Measurements from ENCODE around the gene NAIF1. TPM values are rescaled to one million over a fixed set of nuclear protein-coding genes. Genes with fewer than 3 reads are reported as not detected.
"Not testable (repeated sequence)": the region's sequence is repeated elsewhere in the genome, so short reads cannot be mapped to it uniquely, and the experiment has no call there.

Gene NAIF1
- total RNA-seq, 4 donors from 2014 or later = 0.60 to 23.2 (median 14.0) TPM

GRCh38 chr9:128077847-128078503, 10.9 kb upstream of the NAIF1 start:
- in situ Hi-C loops (cut with MboI; ENCODE audit: low pct_ligation_motif_present in 1 of 4, low pct_unique_long_range_greater_than_20kb in 1 of 4, low sequenced_read_pairs in 3 of 4) (no loop called here), intact Hi-C loops (cut with DNase I; ENCODE audit: low total_unique reads) (no loop called here)
- H3K27ac ChIP-seq = peak overlapping the region; percentile 85 to 89 (median 86)
- peaks cover 47 to 92% (median 59%) of the 10 kb centered on the region in 4 donors for H3K4me1 ChIP-seq
- no peaks in the 10 kb centered on the region for H3K9me3 ChIP-seq
- WGBS, 2 donors (ENCODE audit: low coverage in 1 of 2) = 80 to 89% methylated on average over 5 to 7 of the region's 7 CpGs
- H3K27me3 ChIP-seq = no peaks in the 10 kb centered on the region
- TF ChIP-seq EP300 (IDR thresholded peaks at IDR 0.05; ENCODE audit: low read depth) (no peak), POLR2A (IDR thresholded peaks at IDR 0.05) (no peak), POLR2AphosphoS5 (IDR thresholded peaks at IDR 0.05) (peak in 1 of 3 donors; percentile 30), CTCF (IDR thresholded peaks at IDR 0.05) (no peak)
- H3K36me3 ChIP-seq = no peaks in the 10 kb centered on the region
- no peak overlapping the region for H3K4me3 ChIP-seq
- DNase-seq = no peak

GRCh38 chr9:128073253-128073886, 6.2 kb upstream of the NAIF1 start:
- in situ Hi-C loops (cut with MboI; ENCODE audit: low pct_ligation_motif_present in 1 of 4, low pct_unique_long_range_greater_than_20kb in 1 of 4, low sequenced_read_pairs in 3 of 4) = no loop called here
- Histone ChIP-seq H3K27ac (peak overlapping the region; percentile 97 to 100 (median 99)), H3K36me3 (no peaks in the 10 kb centered on the region), H3K4me1 (peaks cover 46 to 93% (median 68%) of the 10 kb centered on the region in 4 donors), H3K9me3 (no peaks in the 10 kb centered on the region), H3K4me3 (no peak overlapping the region), H3K27me3 (no peaks in the 10 kb centered on the region)
- intact Hi-C loops (cut with DNase I; ENCODE audit: low total_unique reads) = loop anchor here (1.0 kb wide), 1 partner anchor 19 kb away; no protein-coding TSS in a partner anchor
- no peak for DNase-seq
- 58 to 79% methylated on average over 4 to 7 of the region's 7 CpGs for WGBS, 2 donors (ENCODE audit: low coverage in 1 of 2)
- TF ChIP-seq POLR2A (IDR thresholded peaks at IDR 0.05) (no peak), EP300 (IDR thresholded peaks at IDR 0.05; ENCODE audit: low read depth) (no peak), POLR2AphosphoS5 (IDR thresholded peaks at IDR 0.05) (no peak), CTCF (IDR thresholded peaks at IDR 0.05) (no peak)

- DNase-seq = peak; percentile 89
- Histone ChIP-seq H3K4me3 (peak overlapping the region in 1 of 4 donors; percentile 20), H3K36me3 (no peaks in the 10 kb centered on the region), H3K9me3 (no peaks in the 10 kb centered on the region), H3K4me1 (peaks cover 38 to 84% (median 59%) of the 10 kb centered on the region in 4 donors), H3K27ac (peak overlapping the region; percentile 97 to 100 (median 99)), H3K27me3 (no peaks in the 10 kb centered on the region)
- in situ Hi-C loops (cut with MboI; ENCODE audit: low pct_ligation_motif_present in 1 of 4, low pct_unique_long_range_greater_than_20kb in 1 of 4, low sequenced_read_pairs in 3 of 4) = no loop called here
- intact Hi-C loops (cut with DNase I; ENCODE audit: low total_unique reads) = loop anchor here (1.0 kb wide), 1 partner anchor 20 kb away; no protein-coding TSS in a partner anchor
- TF ChIP-seq CTCF (IDR thresholded peaks at IDR 0.05) (no peak), EP300 (IDR thresholded peaks at IDR 0.05; ENCODE audit: low read depth) (no peak), POLR2A (IDR thresholded peaks at IDR 0.05) (no peak), POLR2AphosphoS5 (IDR thresholded peaks at IDR 0.05) (no peak)
- WGBS, 2 donors (ENCODE audit: low coverage in 1 of 2) = 3 to 5% methylated on average over 4 to 5 of the region's 5 CpGs
Observed at GRCh38 chr9:128072144-128073021, 5.3 kb upstream of the NAIF1 start.

GRCh38 chr9:128071475-128071874, 4.4 kb upstream of the NAIF1 start:
- H3K9me3 ChIP-seq; H3K4me3 ChIP-seq; H3K27me3 ChIP-seq; in situ Hi-C loops (cut with MboI; ENCODE audit: low pct_ligation_motif_present in 1 of 4, low pct_unique_long_range_greater_than_20kb in 1 of 4, low sequenced_read_pairs in 3 of 4); intact Hi-C loops (cut with DNase I; ENCODE audit: low total_unique reads); H3K36me3 ChIP-seq; DNase-seq: not testable (repeated sequence)
- H3K27ac ChIP-seq = peak overlapping the region; percentile 97 to 100 (median 99)
- H3K4me1 ChIP-seq = peaks cover 42 to 80% (median 64%) of the 10 kb centered on the region in 4 donors
- 81 to 86% methylated on average over 8 to 12 of the region's 12 CpGs for WGBS, 2 donors (ENCODE audit: low coverage in 1 of 2)

Measured in transverse colon (tissue), 4 donors.